ENCODE data around the gene EIF5AL1. TPM values are rescaled to one million over a fixed set of nuclear protein-coding genes. Genes with fewer than 3 reads are reported as not detected.

EIF5AL1 gene
- total and polyA plus RNA-seq, 2 donors (not counting 1 experiment from before 2014, with no cell fraction given) = 0.76 to 1.7 TPM

DNA sequence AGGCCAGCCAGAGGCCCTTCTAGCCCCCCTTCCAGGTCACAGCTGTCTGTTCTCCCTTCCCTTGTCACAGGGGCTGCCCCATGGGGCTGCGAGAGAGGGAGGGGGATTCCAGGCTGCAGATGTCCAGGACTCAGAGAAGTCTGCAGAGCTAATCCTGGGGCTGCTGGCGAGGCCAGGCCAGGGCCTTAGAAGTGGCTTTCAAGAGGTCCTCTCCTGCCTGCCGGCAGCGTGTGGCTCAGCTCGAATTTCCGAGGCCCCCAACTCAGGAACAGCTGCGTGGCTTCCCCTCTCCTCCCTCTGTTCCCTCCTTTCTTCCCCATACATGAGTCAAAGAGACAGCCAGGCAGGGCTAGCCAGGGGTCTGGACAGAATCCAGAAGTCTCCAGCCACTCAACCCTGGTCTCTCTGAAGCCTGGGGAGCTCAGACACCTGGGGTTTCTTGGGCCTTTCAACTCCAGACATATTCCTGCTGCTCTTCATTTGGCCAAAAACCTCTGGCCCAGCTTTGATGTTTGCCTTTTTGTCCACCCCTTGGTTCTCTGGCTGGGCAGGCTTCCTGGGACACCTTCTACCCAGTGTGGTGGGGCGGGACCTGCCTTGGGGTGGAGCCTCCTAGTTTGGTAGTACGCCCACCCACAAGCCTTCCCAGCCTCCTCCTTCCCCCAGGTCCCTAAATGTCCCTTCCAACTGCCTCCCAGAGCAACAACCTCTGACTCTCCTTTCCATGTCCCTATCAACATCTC, 21.8 kb upstream of the EIF5AL1 start:
- Histone ChIP-seq H2AFZ (ENCODE audit: insufficient read depth, low read depth, low read length, poor library complexity, severe bottlenecking) (no peak overlapping the region), H3K9ac (ENCODE audit: low read length) (no peak overlapping the region), H3K36me3 (replicated peaks in 1 of 2; ENCODE audit: control extremely low read depth in 1 of 2, control insufficient read depth in 1 of 2, extremely low read depth in 1 of 2, insufficient read depth in 2 of 2, low read length in 1 of 2) (no peaks in the 10 kb centered on the region), H3K4me2 (replicated peaks; ENCODE audit: low read depth, low read length, poor library complexity, severe bottlenecking) (no peak overlapping the region), H3K27ac (ENCODE audit: low read length in 2 of 2) (no peak overlapping the region), H3K27me3 (replicated peaks in 1 of 4; ENCODE audit: control extremely low read depth in 1 of 4, control insufficient read depth in 3 of 4, insufficient read depth in 4 of 4, low read length in 3 of 4) (no peaks in the 10 kb centered on the region), H3K4me1 (ENCODE audit: control insufficient read depth in 2 of 2, insufficient read depth in 2 of 2, low read length in 2 of 2) (no peaks in the 10 kb centered on the region), H3K4me3 (ENCODE audit: control extremely low read depth in 1 of 5, extremely low read depth in 1 of 5, insufficient read depth in 1 of 5, low read depth in 2 of 5, low read length in 4 of 5) (no peak overlapping the region), H3K79me2 (ENCODE audit: control insufficient read depth, insufficient read depth, low read length) (no peaks in the 10 kb centered on the region), H4K20me1 (ENCODE audit: control insufficient read depth, insufficient read depth, low read length, poor library complexity, severe bottlenecking) (no peaks in the 10 kb centered on the region), H3K9me3 (ENCODE audit: control extremely low read depth in 1 of 3, control insufficient read depth in 2 of 3, insufficient read depth in 1 of 3, low read length in 2 of 3) (no peaks in the 10 kb centered on the region)
- Mint-ChIP-seq H3K4me3 (no peak overlapping the region), H3K4me1 (no peaks in the 10 kb centered on the region), H3K27me3 (peaks cover 13% of the 10 kb centered on the region), H3K9me3 (ENCODE audit: insufficient read depth) (no peaks in the 10 kb centered on the region), H3K27ac (no peak overlapping the region)
- POLR2A ChIA-PET = no interaction called here
- CTCF ChIA-PET = interaction anchor here (9.3 kb wide), 1 partner anchor 116 kb away, joined by 124 read pairs; no protein-coding TSS in a partner anchor
- intact Hi-C loops (cut with micrococcal nuclease) = no loop called here
- 76% methylated on average over 7 of the region's 9 CpGs for WGBS (ENCODE audit: insufficient coverage)
- TF ChIP-seq, protein P1, sequence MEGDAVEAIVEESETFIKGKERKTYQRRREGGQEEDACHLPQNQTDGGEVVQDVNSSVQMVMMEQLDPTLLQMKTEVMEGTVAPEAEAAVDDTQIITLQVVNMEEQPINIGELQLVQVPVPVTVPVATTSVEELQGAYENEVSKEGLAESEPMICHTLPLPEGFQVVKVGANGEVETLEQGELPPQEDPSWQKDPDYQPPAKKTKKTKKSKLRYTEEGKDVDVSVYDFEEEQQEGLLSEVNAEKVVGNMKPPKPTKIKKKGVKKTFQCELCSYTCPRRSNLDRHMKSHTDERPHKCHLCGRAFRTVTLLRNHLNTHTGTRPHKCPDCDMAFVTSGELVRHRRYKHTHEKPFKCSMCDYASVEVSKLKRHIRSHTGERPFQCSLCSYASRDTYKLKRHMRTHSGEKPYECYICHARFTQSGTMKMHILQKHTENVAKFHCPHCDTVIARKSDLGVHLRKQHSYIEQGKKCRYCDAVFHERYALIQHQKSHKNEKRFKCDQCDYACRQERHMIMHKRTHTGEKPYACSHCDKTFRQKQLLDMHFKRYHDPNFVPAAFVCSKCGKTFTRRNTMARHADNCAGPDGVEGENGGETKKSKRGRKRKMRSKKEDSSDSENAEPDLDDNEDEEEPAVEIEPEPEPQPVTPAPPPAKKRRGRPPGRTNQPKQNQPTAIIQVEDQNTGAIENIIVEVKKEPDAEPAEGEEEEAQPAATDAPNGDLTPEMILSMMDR (IDR thresholded peaks at IDR 0.05) = no peak
- TF ChIP-seq EZH2 (IDR thresholded peaks at IDR 0.05; ENCODE audit: borderline replicate concordance, insufficient read depth, low read depth, low read length, poor library complexity, severe bottlenecking) = no peak
- ATAC-seq (ENCODE audit: low read depth) = no peak
- DNase-seq = no peak

DNA sequence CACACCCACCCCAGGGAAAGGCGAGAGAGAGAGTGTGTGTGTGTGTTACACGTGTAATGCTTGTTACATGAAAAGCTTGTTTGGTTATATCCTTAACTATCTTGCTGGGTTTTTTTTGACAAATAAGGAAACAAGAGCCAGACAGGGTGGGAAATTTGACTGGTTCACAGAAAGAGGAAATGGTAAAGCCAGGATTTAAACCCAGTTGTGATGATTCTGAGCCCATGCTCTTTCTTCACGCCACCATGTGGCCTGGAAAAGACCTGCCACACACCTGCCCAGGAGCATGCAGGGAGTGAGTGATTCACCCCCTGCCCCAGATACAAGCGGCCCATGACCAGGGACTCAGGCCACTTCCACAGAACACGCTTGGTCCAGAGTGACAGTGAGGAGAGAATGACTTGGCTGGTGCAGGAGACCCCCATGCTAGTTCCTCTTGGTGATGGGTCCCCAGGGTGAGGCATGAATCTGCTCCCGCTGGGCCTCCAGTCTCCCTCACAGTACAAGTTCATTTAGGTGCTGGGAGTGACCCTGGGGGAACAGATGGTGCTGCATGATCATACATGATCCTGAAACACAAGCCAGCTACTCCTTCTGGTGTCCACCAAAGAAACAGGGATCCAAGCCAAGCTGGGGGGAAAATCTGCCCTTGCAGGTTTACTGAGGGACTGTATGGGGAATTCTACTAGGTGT, 21.0 kb upstream of the EIF5AL1 start:
- Histone ChIP-seq H3K27ac (ENCODE audit: low read length in 2 of 2) (no peak overlapping the region), H3K79me2 (ENCODE audit: control insufficient read depth, insufficient read depth, low read length) (no peaks in the 10 kb centered on the region), H3K9me3 (ENCODE audit: control extremely low read depth in 1 of 3, control insufficient read depth in 2 of 3, insufficient read depth in 1 of 3, low read length in 2 of 3) (no peaks in the 10 kb centered on the region), H3K27me3 (replicated peaks in 1 of 4; ENCODE audit: control extremely low read depth in 1 of 4, control insufficient read depth in 3 of 4, insufficient read depth in 4 of 4, low read length in 3 of 4) (no peaks in the 10 kb centered on the region), H3K4me2 (replicated peaks; ENCODE audit: low read depth, low read length, poor library complexity, severe bottlenecking) (no peak overlapping the region), H3K9ac (ENCODE audit: low read length) (no peak overlapping the region), H3K36me3 (replicated peaks in 1 of 2; ENCODE audit: control extremely low read depth in 1 of 2, control insufficient read depth in 1 of 2, extremely low read depth in 1 of 2, insufficient read depth in 2 of 2, low read length in 1 of 2) (no peaks in the 10 kb centered on the region), H4K20me1 (ENCODE audit: control insufficient read depth, insufficient read depth, low read length, poor library complexity, severe bottlenecking) (no peaks in the 10 kb centered on the region), H3K4me3 (ENCODE audit: control extremely low read depth in 1 of 5, extremely low read depth in 1 of 5, insufficient read depth in 1 of 5, low read depth in 2 of 5, low read length in 4 of 5) (no peak overlapping the region), H3K4me1 (ENCODE audit: control insufficient read depth in 2 of 2, insufficient read depth in 2 of 2, low read length in 2 of 2) (no peaks in the 10 kb centered on the region), H2AFZ (ENCODE audit: insufficient read depth, low read depth, low read length, poor library complexity, severe bottlenecking) (no peak overlapping the region)
- DNase-seq (no peak), ATAC-seq (ENCODE audit: low read depth) (no peak)
- intact Hi-C loops (cut with micrococcal nuclease) = no loop called here
- TF ChIP-seq, protein P1 (IDR thresholded peaks at IDR 0.05) = no peak
- no peak for TF ChIP-seq EZH2 (IDR thresholded peaks at IDR 0.05; ENCODE audit: borderline replicate concordance, insufficient read depth, low read depth, low read length, poor library complexity, severe bottlenecking)
- ChIA-PET CTCF (interaction anchor here (9.3 kb wide), 1 partner anchor 117 kb away, joined by 124 read pairs; no protein-coding TSS in a partner anchor), POLR2A (no interaction called here)
- Mint-ChIP-seq H3K9me3 (ENCODE audit: insufficient read depth) (no peaks in the 10 kb centered on the region), H3K27me3 (peaks cover 17% of the 10 kb centered on the region), H3K4me3 (no peak overlapping the region), H3K4me1 (no peaks in the 10 kb centered on the region), H3K27ac (no peak overlapping the region)
- WGBS (ENCODE audit: insufficient coverage) = 96% methylated on average over 4 of the region's 6 CpGs
